Measurements from ENCODE around the gene CLEC2B.
"Not testable (repeated sequence)": the region's sequence is repeated elsewhere in the genome, so short reads cannot be mapped to it uniquely, and the experiment has no call there.

Gene CLEC2B

DNA sequence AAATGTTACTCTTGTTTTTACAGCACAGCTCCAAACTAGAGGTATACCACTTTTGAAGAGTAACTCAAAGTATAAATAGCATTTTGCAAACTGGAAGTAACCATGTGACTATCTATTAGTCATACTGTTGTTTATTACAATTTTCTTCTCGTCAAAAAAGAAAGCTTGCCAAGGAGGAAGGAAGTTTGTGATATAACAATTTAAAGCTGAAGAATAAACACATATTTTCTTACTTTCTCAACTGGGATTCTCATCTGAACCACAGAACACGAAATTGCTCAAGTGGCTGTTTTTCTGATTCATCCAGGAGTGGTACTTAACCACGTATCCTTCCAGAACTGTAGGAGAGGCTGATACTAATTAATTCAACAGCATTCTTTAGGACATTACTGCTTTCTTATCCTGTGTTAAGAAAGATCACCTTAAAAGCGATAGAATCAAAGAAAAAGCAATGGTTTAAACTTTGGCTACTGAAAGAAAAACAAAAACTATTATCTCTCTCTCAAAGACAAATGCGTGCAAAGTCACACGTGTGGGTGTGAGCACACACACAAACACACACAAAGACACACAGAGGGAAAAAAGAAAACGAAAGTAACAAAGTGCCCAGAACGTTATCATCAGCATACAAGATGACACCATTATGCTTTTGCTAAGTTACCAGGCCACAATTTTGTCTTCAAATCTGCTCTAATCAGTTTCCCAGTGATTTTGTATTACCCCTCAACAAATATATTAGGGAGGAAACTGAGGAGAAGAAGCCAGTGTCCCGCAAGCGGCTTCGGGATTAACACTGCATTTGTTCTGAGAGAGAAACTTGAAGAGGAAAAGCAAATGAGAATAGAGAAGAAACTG, at the start of gene CLEC2B:
Gene CLEC2B, minus strand, starts transcription at position 48 of the 855 bp plus-strand sequence.
- DNase-seq, result peak; percentile 79

DNA sequence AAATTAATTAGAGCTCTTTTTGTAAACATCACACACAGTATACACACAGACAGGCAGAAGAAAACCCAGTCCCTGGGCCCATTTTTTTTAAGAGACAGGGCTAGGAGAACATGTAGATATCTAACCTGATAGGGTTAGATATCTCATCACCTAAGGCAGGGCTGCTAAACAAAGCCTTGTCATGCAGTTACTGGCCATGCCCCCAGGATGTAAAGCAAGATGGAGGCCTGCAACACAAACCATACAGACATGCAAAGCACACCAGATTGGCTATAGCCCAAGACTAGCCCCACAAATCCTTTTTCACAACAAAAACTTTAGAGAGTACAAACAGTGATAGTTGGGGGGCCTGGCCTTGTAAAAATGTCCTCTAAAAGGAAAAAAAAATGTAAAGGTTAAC, 42.6 kb upstream of the CLEC2B start:
- DNase-seq, result no peak

DNA sequence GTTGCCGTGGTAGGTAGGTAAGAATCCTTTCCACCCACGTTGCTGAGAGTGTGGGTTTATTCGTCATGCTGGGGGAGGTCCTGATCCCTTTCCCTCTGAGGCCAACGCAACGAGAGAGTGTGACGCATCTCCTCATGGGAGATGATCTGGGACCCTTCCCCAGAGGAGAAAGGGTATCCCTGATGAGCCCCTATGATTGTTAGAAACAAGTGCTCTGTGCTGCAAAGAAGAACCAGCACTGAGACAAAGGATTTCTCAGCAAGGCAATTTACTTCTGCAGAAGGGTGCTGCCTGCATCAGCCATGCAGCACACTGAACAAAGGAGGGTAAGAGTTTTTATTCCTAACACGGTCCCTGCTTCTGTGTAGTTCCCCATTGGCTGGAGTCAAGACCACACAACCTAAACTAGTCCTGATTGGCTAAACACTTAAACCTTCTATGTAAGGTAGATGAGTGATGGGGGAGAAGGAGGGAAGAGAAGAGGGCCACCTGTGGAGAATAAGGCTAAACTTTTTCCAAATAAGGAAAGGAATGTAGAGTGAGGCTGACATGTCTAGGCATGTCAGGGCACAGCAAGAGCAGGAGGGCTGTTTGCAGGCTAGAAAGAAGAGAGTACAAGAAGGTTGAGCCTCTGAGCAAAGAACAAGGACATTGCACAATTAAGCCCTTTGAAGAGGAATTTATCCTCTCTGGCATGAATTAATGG, 41.7 kb upstream of the CLEC2B start:
- no peak for DNase-seq

DNA sequence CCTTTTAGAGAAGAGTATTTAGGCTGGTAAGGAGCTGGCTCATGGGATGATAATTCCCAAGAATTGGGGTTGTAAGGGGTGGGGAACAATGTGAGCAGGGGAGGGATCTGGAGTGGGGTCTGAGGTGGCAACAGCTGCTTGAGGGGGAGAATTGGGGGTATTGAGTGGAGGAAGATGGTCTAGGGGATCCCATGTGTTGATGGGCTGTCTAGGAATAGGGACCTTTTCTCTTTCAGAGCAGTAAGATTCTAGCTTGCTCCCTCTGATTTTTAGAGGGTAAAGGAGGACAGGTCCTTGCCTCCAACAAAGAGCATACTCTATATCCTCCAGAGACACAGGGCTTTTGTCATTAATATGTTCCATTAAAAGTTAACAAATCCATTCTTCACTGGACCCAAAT, 40.6 kb upstream of the CLEC2B start:
- no peak for DNase-seq

DNA sequence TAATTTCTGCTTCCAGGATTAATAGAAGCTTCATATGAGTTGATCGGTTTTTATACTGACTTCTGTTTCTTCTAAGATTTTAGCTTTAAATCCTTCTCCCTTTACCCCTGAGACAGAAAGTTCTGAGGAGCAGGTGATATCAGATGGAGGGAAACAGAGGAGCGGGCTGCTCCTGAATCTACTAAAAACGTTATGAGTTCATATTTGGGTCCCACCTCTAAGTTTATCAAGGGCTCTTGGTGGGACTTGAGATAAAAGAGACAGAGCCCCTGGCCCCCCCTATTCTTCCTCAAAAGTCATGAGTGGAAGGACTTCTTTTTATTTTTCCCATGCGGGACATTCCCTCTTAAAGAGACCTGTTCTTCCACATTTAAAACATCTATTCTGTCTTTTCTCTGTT, 39.2 kb upstream of the CLEC2B start:
- no peak for DNase-seq

DNA sequence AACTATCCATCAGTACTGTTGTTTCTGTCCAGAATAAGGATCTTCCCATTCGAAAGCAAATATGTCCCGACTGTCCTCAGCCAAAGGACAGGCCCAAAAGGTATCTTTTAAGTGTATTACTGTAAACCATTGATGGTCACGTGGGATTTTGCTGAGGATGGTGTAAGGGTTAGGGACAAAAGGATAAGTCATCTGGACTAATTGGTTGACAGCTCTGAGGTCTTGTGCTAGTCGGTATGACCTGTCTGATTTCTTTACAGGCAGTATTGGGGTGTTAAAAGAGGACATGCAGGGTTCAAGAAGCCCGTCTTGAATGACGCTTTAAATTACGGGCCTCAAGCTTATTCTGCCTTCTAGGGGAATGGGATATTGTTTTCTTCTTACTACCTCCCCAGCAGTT, 38.6 kb upstream of the CLEC2B start:
- no peak for DNase-seq

DNA sequence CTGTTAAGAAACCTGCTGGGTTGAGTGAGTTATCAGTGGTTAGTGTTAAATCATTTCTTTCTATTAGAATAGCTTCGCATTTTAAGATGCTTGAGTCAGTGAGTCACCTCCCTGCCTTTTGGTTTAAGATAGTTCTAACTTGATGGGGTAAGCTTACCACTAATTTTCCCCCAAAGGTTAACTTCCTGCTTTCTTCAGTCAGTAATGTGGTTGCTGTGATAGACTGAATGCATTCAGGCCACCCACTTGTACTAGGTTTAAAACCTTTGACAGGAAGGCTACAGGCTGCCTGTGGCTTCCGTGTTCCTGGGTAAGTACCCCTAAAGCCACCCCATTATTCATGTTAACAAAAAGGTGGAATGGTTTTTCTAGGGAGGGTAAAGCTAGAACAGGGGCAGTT, 37.7 kb upstream of the CLEC2B start:
- peak; percentile 72 for DNase-seq

DNA sequence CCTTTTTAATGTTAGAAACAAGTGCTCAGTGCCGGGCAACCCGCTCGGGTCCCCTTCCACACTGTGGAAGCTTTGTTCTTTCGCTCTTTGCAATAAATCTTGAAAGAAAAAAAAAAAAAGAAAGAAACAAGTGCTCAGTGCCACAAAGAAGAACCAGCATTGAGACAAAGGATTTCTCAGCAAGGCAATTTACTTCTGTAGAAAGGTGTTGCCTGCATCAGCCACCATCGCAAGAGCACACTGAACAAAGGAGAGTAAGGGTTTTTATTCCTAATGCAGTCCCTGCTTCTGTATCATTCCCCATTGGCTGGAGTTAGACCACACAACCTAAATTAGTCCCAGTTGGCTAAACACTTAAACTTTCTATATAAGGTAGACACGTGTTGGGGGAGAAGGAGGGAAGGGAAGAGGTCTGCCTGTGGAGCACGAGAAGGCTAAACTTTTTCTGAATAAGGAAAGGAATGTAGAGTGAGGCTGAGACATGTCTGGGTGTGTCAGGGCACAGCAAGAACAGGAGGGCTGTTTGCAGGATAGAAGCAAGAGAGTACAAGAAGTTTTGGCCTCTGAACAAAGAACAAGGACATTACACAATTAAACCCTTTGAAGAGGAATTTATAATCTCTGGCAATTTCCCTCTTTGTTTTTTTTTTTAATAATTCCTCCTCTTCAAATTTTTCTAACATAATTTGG, 33.5 kb upstream of the CLEC2B start:
- no peak for DNase-seq

DNA sequence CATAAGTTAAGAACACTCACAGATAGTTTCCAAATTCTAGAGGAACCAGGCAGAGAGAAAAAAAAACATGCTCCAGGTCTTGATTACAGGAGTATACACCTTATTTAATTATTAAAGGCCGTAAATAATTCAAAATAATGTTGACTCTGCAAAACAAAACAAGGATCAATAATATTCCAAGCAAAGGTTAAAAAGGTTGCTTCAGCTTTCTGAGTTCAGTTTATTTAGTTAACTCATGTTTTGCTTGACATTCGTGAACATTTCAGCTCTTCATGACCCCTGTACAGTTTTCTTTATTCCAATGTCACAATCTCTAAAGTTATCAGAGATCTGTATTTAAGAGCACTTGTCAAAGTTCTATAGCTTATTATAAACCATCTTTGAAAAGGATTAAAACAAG, 31.8 kb upstream of the CLEC2B start:
- DNase-seq, result no peak

DNA sequence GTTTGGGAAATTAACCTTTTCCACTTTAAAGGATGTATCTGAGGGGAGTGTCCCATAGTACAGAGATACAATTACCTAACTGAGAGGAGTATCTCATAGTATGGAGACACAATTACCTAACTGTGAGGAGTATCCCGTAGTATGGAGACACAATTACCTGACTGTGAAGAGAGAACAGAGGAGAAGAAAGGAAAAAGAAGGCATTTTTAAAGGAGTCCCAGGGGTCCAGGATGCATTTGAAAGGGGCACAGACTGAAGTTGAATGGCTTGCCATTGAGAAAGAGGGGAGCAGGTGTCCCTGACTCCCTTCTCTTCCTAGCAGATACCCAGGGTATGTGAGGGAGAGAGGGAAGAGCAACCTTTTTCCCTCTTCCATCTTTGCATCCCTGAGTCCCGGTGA, 30.1 kb upstream of the CLEC2B start:
- no peak for DNase-seq

DNA sequence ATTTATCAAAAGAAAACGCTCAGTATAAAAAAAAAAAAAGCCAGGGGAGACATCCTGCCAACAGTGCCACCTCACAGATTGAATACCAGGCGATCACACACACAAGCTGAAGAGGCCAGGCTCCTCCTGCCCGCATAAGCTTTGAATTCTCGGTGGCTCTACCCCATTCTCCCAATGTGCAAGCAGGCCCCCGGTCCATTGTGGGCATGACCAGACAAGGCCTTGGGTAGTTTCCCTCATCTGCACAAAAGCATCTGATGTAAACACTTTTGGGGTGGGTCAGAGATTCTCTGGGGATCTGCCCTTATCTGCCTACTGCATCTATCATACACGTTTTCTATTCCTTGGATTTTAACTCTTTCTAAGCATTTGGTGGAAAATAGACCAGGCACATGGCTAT, 28.4 kb upstream of the CLEC2B start:
- no peak for DNase-seq

DNA sequence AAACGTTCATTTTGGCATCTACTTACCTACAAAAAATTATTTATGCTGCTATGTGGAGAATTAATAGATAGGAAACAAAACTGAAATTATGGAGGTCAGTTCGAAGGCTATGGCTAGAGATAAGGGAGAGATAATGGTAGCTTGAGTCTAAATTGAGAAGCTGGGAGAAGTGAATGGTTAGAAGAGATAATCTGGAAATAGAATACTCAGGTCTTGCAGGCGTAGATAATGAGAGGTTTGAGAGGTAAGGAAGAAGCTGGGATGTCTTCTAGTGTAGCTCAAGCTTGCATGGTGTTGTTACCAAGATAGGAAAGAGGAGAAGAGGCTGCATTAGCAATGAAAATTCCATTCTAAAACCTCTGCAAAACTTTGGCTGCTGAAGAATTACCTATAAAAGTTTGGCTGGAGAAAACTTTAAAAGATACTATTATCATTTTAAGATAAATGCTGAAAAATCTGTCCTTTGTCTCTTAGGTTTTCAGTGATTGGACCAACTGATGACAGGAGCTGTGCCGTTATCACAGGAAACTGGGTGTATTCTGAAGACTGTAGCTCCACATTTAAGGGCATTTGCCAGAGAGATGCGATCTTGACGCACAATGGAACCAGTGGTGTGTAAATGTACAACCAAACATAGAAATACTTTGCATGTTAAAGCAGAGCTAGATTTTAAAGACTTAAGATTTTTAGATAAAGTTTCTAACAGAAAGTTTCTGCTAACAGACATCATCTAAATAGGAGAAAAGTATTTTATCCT, 26.2 kb upstream of the CLEC2B start:
- DNase-seq, result no peak

DNA sequence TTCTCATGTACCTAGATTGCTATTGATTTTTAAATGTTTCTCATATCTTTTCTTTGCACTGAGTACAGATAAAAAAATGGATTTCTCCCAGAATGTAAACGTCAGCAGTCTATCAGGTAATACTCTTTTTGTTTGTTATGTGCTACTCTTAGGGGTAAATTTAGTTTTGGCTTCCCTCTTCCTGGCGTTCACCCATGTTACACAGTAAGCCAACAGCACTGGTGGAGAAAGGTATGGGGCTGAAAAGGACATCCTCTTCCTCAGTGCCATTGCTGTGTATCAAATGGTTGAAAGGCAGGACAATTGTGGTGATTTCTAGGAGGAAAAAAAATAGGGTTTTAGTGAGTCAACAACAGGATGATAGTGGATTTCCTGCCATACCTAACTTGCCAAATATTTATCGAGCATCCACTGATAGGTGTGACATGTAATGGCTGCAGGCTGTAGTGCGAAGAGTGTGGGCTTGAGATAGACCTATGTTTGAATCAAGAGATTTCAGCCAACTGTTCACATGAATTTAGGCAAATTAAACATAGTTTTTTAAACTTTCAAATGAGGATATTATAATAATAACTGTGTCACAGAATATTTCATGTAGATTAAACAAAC, 19.6 kb upstream of the CLEC2B start:
- DNase-seq, result peak; percentile 12

DNA sequence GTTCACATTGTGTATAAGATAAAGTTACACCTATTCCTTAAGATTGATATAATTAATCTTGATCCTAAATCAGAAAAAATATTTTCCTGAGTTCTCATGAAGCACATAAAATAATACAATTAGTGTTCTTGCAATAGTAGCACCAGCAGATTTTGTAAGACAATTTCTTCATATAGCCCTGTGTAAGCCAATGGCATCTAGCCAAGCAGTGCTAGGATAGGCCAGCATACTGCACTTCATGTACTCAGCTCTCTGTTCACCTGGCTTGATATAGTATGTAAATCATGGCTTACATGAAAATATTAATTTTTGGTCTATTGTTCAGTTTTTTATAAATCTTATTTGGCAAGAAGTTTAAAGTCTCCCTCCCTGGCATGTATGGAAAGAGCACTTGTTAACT, 14.0 kb upstream of the CLEC2B start:
- DNase-seq, result no peak

DNA sequence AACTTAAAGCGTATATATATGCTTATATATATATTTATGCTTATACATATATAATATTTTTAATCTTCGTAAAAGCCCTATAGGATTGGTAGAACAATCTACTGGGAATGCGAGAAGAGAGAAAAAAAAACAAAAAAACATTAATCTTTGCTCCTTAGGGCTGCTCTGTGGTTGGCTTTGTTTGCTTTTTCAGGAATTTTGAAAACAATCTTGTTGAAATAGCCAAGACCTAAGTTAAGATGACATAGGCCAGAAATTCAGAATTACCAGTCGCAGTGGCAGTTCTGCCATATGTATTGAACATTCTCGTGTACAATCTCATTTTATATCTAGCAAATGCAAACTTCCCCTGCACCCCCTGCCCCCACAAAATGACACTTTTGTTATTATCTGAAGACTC, 12.8 kb upstream of the CLEC2B start:
- DNase-seq, result no peak

DNA sequence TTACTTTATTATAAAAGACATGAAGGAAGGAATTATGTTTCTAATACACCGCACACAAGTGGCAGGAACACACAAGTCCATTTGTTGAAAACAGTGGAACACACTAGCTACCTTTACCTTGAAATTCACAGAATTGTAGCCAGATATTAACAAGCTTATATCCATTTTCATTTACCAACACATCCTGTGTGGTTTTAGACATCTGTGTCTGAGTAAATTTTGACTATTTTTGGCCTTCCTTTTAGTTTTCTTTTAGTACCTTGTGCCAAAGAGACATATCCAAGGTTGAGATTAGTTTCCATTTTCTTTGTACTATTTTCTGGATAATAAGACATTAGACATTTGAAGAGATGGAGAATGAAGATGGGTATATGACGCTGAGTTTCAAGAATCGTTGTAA, 12.1 kb upstream of the CLEC2B start, which contains the start of gene KLRF2:
Gene KLRF2, plus strand, starts transcription at position 244 of the 400 bp plus-strand sequence. Its CDS starts 107 bp downstream, at position 351.
- no peak for DNase-seq

DNA sequence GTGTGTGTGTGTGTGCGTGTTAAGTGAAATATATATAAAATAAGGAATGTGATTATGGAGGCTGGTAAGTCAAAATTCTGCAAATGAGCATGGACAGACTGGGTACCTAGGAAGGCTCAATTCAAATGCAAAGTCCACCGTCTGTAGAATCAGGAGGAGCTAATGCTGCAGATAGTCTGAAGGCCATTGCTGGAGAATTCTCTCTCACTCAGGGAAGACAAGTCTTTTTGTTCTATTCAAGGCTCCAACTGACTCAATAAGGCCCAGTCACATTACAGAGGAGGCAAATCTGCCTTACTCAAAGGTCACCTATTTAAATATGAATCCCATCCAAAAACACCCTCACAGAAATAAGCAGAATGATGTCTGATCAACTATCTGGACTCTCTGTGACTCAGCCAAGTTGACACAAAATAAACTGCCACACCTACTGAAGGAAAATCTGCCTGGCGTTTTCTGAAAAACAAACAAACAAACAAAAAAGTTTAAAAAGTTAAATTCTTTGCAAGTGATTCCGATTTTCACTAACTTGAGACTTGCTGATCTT, 11.5 kb upstream of the CLEC2B start:
- DNase-seq, result no peak

DNA sequence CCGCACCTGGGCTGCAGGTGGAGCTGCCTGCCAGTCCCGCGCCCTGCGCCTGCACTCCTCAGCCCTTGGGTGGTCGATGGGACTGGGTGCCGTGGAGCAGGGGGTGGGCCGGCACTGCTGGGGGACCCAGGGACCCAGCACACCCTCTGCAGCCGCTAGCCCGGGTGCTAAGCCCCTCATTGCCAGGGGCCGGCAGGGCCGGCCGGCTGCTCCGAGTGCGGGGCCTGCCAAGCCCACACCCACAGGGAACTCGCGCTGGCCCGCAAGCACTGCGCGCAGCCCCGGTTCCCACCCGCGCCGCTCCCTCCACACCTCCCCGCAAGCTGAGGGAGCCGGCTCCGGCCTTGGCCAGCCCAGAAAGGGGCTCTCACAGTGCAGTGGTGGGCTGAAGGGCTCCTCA, 7.0 kb upstream of the CLEC2B start:
- DNase-seq, result not testable (repeated sequence)

DNA sequence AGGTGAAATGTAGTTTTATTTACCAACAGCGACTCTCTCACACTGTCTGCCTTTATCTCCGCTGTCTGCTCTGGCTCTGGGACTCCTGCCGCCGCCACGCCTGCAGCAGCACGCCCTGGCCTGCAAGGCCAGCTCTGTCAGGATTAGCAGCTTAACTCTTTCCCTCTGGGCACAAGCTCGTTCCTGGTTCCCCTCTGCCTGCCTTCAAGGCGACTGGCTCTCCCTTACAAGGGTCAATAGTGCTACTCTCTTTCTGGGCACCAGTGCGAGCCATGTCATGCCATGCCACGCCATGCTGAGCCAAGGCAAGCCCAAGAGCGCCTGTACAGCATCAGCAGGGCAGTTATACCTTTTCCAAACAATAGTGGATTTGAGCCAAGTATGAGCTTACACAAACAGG, 3.6 kb upstream of the CLEC2B start:
- DNase-seq, result no peak

DNA sequence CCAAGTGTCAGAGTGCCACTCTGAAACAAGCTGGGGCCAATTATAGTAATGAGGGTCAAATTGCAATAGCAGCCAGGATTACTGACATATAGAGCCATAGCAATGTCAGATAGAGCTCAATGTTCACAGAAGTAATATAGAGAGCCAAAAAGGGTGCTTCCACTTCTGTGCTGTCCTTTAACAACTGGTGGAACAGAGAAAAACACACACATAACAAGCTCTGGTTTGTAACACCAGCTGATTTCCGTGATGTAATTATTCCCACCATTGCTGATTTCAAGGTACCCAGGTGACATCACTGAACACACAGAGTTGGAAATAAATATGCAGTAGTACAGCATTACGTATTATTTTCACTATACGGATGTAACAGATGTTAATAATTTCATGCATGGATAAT, 3.0 kb upstream of the CLEC2B start:
- DNase-seq, result no peak

DNA sequence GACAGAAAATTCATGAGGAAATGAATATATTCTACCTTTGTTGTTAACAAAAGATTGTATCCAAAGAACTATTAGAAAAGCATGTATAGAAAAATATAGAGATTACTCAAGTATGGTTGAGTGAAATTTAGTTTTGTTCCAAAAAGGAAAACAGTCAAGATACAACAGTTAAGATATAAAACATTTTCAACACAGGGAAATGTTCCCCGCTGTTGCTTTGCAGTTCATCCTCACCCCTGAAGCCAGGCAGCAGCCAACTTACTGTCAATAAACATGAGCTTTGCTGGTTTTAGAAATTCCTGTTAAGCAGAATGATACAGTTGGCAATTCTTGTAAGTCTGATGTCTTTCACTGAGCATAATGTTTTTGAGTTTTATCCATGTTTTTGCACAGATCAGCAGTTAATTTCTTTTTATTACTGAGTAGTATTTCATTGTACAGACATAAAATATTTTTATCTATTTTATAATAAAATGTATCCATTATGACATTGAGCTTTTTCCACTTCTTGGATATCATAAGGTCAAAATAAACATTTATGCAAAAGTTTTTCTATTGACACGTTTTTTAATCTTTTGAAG, 1.2 kb upstream of the CLEC2B start:
- DNase-seq, result peak; percentile 23

DNA sequence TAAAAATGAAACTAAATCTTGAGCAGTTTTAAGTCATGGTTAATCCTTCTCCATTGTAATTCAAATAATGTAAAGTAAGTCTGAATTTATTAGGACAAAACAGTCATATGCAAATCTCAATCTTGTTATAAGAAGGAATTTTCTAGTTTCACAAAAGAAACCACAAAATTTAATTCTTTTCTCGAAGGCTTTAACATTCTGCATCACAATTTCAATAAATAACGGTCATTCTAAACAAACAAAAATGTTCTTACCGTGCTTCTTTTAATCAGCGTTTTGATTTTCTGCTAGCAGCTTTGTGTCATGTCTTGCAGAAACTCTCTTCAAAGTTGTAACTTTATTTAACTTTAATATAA, 225 bp downstream of the CLEC2B start:
- DNase-seq, result no peak
